GM21723 (cell line): ENCODE data around the gene C1QTNF8.

ENCODE experiments used
- ATAC-seq: cut with Tn5 transposase; IDR thresholded peaks from one replicate; pipeline ENCODE4 v1.9.1; 2021; ENCODE audit warnings: mild to moderate bottlenecking, moderate library complexity; ENCODE audit not compliant: unreplicated experiment

C1QTNF8 gene

DNA sequence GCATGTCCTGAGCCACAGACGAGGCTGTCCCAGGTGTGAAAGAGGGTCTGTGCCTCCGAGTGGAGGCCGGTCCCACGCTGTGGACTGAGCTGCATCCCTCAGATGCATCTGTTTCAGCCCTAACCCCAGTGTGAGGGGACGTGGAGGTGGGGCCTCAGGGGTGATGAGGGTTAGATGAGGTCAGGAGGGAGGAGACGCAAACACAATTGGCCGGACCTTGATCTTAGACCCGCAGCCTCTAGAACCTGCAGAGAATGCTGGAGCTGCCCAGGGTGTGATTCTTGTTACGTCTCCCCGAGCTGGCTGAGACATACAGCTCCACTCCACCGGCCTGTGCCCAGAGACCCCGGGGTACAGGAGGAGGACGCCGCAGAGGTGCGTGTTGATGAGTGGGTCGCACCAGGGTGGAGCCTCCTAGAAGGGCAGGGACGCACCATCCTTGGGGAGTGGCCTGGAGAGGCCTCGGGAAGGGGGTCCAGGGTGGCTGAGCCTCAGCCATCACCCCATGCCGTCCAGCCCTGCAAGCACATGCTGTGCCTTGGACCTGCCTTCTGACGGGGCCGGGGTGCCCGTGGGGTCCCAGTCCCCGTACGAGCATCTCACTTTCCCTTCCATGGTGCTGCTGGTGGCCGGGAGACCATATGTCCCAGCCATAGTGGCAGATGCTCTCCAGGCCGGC, 16.6 kb upstream of the C1QTNF8 start:
- ATAC-seq = no peak

DNA sequence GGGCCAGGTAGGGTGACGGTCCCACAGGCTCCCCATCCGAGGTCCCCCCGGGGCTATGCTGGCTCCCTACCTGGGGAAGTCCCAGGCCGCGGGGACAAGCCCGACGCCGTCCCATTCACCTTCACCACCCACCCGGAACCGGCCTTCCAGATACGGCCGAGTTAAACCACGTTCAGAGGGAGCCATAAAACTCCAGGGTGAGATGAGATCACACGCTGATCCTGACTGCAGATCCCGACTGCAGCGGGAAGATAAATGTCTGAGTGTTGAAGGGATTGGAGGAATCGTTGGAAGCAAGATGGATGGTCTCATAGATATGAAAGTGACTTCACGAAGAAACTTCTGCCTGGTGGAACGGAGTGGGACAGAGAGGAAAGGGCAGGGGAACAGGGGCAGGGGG, 13.6 kb upstream of the C1QTNF8 start:
- no peak for ATAC-seq

DNA sequence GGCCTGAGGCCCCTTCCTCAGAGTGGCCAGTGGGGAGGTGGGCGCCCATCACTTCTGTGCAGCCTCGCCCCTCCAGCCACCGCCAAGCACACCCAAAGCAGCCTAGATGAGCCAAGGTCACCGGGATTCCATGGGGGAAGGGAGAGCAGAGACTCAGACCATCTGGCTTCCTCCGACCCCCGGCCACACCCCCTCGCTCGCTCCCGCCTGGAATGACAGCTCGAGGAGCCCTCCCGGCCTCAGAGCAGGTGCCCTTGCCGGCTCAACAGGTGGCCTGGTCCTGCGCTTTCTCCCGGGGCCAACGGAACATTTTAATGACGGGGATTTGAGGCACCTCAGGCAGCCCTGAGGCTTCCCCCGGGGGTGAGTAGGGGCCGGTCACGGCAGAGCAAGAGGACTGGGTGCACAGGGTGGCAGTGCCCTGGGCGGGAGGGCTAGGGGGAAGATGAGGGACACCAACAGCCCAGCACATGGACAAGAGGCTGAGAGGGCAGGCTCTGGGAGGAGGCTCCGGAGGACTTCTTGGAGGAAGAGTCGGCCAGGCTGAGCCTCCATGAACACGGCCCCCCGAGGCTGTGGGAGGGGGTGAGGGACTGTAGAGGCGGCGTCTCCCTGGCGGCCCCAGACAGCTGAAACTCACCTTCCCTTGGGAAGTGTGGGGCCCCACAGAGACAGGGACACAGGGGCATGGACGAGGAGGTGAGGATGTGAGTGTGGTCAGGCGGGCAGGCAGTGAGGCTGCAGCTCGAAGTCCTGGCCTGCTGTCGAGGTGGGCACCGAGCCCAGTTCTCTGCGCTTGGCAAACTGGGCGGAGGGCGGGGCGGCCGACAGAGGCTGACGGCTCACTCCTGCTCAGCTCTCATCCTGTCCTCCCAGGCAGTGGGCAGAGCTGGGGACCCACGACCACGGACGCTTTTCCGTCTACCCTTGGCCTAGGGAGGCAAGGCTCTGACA, 12.5 kb upstream of the C1QTNF8 start:
- ATAC-seq = no peak

DNA sequence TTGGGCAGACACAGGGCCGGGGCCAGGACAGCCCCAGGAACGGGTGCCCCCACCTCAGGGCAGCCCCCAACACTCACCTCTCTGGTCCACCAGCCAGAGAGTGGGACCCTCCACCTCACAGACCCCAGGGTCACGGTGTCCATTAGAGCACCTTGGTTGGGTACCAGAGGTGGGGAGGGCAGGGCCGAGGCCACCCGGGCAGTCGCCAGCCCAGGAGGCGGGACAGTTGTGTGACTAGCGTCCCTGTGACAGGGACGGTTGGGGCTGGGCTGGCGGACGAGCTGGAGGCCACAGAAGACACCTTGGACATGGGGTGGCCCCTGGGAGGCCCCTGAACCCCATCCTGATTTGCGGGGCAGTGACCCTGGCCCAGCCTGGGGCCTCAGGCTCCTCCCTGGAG, 11.7 kb upstream of the C1QTNF8 start:
- no peak for ATAC-seq

DNA sequence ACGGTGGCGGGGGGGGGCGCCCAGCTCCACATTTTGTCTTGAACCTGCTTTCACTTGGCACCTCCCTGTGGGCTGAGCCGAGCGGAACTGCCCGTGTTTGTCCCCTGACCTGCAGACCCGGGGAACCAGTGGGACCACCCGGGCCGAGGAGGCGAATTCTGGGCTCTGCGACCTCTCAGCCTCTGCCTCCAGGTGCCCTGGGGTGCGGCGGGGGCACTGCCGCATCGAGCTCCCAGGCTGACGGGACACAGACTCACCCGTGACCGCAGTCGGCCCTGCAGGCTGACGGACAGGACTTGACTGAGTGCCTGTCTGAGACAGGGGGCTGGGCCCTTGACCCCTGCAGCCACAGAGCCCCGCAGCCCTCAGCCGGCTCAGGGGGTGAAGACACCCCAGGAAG, 11.1 kb upstream of the C1QTNF8 start:
- no peak for ATAC-seq

DNA sequence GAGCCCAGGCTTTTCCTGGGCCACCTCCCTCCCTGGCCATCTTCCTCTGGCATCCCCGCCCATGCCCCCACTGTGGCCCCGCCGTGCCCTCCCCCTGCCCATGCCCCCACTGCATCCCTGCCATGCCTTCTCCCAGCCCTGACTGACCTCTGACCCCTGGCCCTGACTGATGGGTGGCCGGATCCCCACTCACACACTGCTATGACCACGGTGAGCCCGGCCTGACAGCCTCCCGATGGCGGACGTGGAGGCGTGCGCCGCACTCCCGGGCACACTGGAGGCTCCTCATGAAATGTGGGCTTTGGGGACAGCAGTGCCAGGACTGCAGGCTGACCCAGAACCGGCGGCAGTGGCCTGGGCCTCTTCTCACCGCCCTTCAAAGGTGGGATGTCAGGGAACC, 10.6 kb upstream of the C1QTNF8 start:
- ATAC-seq = no peak

DNA sequence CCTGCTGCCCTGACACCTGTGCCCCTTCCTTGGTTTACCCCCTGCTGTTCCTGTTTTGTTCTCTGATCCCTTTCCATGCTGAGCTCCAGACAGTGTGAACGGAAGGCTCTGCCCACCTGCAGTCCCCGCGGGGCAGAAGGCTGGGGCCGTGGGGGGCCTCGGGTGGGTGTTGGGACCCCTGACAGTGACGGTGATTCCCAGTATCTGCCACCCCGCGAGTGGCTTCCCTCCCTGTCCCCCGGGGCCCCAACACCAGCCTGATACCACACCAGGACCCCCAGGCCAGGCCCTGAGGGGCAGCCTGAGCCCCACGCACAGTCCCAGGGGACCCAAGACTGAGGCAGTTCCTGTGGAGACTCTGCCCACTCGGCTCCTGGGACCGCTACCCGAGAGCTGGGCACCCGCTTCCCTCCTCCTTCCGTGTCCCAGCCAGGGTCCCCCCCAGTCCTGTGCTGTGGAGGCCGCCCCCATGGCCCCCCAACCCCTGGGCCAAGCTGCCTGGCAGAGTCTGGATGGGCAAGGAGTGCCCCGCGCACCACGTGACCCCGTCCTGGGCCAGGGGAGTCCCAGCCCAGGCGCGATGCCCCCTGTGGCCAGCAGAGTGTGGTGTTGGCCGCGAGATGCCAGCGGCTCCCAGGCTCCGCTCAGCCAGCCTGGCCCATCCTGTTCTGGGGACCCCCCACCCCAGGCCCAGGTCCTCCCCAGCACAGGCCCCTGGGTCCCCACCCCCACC, 10.0 kb upstream of the C1QTNF8 start:
- no peak for ATAC-seq

DNA sequence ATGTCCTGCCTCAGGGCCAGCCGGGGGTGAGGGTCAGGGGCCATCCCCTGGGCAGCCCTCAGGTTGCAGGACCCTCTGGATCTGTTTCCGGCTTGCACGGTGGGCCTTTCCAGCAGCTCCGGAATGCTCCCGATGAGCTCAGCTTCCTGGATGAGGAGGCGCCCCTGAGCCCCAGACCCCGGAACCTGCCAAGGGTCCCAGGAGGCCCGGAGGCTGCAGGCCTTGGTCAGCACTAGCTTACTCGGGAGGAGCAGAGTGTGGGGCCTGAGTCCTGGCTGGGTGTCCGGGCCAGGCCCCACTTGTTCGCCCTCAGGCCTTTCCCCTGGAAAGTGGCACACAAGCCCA, 7.6 kb upstream of the C1QTNF8 start:
- ATAC-seq = no peak

DNA sequence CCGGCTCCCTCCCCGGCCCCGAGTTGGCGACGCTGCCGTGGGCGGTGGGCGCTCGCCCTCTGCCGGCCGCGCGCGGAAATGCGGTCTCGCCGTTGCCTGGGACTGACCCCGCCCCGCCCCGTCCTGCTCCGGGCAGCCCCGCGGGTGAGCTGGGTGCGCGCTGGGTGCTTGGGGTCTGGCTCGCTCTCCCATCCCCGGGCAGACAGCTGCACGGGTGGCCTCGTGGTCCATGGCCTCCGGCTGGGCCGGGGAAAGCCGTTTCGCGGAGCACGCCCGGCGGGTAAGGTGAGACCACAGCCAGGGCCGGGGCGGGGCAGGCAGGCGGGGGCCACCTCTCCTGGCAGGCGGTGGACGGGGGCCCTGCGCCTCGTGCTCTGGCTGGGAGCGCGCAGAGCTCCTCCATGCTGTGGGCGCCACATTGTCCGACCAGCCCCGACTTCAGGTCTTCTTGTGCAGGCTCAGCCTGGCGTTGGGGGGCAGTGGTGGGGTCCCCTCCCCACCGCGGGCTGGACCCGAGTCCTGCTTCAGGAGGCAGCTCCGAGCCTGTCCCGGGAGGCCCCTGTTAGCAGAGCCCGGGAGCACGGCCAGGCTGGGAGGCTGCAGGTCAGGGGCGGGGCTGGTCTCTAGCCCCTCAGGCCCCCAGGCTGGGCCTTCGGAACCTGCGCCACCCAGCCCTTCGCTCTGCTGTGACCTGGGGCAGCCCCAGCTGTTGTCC, 7.0 kb upstream of the C1QTNF8 start:
- no peak for ATAC-seq

DNA sequence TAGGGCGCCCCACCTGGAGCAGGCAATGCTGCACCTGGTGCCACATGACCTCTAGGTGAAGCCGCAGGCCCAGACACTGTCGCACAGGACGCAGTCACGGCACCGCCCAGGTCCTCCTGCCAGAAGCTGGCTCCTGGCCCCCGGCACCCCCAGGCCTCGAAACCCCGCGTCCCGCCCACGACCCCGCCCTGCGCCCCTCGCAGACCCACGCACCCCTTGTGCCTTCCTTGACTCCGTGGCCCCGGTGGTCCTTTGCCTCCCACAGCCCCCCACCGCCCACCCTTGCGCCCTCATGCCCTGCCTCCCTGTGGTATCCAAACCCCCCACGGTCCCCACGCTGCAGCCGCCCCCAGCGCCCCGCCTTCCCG, 6.3 kb upstream of the C1QTNF8 start:
- no peak for ATAC-seq

DNA sequence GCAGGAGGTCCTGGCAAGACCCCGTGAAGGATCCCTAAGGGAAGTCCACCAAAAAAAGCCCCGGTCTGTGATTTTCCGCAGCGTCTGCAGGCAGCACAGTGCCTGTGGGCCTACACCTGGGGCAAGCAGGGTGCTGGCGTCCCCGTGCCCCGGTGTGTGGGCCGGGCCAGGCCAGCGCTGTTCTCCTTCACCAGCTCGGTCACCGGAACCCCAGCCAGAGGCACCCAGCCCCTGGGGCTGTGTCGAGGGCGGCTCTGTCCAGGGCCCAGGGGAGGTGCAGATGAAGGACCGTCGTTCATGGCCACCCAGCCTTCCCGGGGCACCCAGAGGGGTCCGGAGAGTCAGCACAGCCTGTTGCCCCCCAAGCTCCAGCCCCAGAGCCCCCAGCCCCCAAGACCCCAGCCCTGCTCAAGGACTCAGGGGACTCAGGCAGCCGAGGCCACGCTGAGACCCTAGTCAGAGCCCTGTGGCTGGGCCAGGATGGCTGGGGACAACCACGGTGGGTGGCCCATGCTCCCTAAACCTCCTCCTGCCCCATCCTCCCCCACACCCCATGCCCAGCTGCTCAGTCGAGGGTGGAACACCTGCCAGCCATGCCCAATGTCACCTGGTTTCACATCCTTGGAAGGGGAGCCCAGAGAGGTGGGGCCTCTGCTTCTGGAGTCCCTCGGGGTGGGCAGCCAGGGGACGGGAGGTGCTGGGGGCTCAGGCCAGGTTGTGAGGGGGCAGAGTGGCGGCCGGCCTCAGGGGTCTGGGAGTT, 5.7 kb upstream of the C1QTNF8 start:
- ATAC-seq = no peak

DNA sequence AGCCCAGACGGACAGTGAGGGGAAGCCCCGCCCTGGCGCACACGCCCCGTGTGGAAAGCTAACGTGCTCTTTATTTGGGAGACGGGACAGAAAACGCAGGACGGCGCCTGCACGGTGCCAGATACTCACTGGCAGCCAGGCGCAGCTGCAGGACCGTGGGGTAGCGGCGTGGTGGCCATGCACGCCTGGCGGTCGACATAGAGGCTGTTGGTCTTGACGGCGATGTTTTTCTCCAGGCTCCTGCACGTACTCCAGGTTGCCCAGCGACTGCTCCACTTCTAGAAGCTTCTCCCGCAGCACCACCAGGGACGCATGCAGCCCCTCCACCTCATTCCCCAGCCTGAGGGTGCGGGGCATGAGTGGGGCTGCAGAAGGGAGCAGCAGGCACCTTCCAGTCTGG, 5.1 kb upstream of the C1QTNF8 start:
- ATAC-seq = no peak

DNA sequence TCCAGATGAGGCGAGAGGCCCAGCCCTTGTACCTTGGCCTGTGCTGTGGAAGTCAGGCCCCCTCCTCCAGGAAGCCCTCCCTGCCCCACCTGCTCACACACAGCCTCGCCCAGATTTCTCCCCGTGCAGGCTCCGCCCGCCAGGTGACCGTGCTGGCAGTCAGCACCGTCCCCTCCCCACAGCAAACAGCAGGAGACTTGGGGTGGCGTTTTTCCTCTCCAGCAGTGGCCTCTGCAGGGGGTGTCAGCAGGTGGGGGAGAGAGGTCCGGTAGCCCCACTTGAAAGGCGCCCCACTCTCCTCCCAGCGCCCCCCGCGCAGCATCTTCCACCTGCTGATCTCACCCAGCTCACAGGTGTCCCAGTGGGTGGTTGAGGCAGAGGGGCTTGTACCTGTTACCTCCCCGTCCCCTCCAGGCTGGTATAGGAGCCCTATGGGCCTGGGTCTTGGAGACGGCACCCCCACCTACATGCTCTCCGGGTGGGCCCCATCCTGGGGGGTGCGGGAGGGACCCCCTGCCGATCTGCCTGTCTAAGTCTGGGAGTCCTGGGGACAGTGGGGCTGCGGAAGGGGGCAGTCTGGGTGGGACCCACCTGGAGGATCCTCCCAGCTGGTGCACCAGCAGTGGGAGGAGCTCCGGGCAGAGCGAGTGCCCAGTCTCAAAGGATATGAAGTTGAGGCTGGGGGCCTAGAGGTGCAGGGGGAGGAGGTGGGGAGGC, 4.2 kb upstream of the C1QTNF8 start:
- ATAC-seq = no peak

DNA sequence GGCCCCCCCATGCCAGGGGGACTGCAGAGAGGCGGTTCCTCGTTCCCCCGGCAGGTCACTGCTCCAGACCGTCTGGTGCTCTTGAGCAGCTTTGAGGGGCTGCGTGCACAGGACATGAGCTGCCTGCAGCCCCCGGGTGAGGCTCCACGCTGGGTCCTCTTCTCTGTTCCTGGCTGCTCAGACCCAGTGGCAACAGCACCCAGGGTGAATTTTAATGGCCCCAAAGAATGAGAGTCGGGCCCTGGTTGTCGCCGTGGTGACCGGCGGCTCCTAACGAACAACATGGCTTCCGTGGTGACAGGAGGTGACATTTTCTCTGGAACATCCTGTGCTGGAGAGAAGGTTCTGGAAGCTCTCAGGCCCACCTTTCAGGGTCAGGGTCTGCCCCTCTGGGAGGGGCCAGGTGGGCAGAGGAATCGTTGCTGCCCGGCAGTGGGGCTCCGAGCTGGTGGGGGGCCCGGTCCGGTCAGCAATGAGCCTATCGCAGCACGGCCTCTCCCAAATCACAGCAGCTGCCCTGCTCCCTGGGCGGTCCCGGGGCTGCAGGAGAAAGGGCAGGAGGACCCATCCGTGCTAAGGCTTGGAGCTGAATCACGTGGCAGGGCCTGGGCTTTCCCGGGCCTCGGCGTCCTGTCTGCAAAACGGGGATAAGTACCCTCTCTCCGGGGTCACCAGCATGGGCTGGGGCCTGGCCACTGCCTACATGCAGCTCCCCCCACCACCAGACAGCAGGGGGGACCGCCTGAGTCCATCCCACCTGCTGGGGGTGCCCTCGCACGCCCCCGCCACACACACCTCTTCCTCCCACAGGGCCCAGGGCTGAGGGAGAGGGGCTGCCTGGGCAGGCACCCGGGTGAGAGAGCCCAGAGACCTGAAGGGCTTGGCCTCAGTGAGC, 3.4 kb upstream of the C1QTNF8 start:
- no peak for ATAC-seq

DNA sequence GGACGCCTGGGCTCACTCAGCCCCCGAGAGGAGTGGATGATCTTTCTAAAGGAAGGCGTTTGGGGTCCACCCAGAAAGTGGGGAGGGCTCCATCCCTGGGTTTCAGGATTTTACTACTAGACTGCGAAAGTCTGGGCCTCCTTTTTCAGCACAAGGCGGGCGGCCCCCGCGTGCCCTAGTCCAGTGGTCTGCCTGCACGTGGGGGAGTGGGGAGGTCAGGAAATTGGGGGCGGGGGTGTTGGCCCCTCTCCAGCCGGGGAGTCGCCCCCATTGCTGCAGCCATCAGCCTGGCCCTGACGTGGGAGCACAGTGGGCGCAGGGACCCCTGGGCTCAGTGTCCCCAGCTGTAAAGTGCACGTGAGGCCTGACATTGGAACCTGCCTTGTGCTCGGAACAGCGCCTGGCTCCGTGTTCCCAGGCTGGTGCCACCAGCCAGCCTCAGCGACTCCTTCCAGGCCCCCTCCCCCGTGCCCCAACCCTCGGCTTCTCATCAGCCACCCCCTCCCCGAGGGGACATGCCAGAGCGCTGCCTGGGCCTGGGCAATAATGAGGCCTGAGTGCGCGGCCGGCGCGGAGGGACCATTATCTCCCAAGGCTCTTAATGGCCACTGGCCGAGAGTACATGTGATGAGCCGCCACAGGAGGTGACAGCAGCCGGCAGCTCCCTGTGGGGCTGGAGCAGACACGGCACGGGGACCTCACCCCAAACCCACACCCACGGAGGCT, 2.4 kb upstream of the C1QTNF8 start:
- no peak for ATAC-seq

DNA sequence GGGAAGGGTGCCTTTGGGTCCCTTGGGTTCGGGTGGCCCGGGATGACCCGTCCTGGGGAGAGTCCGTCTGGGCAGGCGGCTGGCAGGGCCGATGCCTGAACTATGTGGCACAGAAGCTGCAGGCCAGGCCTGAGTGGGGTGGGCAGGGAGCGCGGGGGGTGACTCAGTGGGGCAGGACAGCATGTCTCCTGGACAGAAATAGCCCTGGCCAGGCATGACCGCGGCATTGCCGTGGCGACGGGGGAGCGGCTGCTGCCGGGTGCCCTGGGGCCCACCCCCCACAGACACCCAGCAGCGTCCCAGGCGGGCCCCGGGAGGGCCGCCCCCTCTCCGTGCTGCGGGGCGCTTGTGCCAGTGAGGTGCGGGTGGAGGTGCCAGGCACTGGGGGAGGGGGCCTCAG, 1.8 kb upstream of the C1QTNF8 start:
- no peak for ATAC-seq

DNA sequence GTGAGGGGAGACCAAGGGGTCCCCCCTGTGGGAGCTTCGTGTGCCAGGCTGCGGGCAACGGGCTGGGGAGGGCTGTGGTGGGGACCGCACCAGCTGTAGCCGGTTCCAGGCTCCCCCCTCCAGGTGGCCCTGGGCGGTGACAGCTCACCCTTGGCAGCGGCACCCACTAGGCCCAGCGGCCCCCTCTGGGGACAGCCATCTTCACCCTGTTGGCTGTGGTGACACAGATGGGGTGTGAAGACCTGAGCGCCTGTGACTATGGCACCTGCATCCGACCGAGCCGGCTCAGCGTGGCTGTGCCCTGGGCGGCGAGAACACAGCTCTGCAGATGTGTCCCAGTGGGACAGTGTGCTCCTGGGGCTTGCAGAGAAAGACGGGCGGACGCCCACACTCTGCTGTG, 1.1 kb upstream of the C1QTNF8 start:
- ATAC-seq = no peak
